ENCODE data around the gene GFOD1. TPM values are rescaled to one million over a fixed set of nuclear protein-coding genes. Genes with fewer than 3 reads are reported as not detected.

The GFOD1 gene, protein sequence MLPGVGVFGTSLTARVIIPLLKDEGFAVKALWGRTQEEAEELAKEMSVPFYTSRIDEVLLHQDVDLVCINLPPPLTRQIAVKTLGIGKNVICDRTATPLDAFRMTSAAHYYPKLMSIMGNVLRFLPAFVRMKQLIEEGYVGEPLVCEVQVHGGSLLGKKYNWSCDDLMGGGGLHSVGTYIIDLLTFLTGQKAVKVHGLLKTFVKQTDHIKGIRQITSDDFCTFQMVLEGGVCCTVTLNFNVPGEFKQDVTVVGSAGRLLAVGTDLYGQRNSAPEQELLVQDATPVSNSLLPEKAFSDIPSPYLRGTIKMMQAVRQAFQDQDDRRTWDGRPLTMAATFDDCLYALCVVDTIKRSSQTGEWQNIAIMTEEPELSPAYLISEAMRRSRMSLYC
- total RNA-seq (2022; extraction: Qiagen RNA extraction; ENCODE audit: low read depth), result 2.0 to 2.7 TPM (median 2.4 TPM) in 5 replicates

DNA sequence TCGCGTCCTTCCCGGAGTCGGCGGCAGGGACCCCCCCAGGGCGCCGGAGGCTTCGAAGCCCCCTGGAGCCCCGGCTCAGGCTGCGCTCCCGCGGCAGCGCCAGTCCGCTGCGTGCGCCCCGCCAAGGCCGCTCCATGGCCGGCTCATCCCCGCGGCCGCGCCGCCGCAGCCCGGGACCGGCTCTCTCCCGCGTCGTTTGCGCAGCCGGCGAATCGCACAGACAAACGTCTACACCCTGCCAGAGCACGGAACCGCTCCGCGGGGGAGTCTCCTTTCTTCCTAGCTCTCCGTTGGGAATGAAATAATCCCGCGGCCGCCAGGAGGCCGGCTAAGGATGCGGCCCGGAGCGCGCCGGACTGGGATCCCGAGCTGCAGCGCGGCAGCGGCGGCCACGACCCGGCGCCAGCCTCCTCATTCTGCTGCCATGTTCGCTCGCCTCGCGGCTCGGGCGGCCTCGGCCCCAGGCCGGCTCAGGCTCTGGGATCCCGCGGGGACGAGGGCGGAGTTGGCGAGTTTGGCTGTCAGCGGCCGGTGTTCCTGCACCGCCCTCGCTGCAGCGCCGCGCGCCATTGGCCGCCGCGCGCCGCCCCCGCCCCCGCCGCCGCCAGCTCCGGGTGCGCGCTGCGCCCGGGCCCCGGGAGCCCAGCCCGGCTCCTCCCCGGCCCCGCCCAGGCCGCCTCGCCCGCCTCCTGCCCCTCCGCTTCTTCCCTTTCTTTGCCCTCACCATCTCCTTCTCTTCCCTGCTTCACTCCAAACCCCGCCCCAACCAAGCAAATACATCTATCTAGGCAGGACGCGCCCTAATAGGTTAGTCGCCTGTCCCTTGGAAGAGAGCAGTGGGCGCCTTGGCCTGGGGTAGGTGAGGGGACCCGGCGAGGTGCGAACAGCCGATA is at the start of gene GFOD1:
Gene GFOD1 (minus strand): TSS at position 479 of the 893 bp plus-strand sequence. CDS start 710 bp downstream, outside the sequence.

DNA sequence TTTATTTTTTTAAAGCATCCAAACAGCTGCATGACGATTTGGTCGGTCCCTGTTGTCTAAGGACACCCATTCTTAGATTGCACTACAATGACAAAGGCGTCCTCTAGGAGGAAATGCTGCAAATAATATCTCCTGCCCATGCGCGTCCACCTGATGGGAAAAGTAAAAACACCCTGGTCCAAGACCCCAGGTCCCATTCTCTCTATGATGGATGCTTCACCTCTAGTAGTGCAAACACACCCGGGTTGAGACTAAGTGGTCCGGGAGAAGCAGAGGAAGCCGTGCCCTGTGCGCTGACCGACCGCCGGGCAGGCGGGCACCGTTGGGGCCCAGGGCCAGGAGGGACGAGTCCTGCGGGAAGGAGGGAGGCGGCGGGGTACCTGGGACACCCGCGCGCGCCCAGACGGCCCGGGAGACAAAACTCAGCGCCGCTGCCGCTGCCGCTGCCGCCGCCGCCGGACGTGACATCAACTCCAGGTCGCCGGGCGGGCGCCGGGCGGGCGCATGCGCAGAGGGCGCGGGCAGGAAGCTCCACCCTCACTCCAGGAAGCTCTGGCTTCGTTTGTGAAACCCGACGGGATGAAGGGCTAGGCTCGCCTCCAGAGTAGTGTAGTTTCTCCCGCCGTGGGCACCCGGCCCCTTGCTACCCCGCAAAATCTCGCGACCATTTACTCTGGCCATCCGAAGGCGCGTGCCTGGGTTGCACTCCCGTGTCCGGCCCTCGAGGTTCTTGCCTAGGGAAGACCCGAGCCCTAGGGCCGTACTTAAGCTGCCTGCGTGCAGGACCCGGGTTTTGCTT is 159.1 kb downstream of the GFOD1 start, which contains the start of gene TBC1D7:
Gene TBC1D7 (minus strand): TSS at position 462 of the 799 bp plus-strand sequence. CDS start 1,639 bp downstream, outside the sequence.

Other genes with a start within 250 kb of the GFOD1 start
- gene TBC1D7, start 159.1 kb downstream of the GFOD1 start, total RNA-seq (2022; extraction: Qiagen RNA extraction; ENCODE audit: low read depth), result 33.3 to 37.0 TPM (median 33.4 TPM) in 5 replicates
- 3.4 to 4.7 TPM (median 4.2 TPM) in 5 replicates for gene SIRT5, start 87.0 kb upstream of the GFOD1 start, total RNA-seq (2022; extraction: Qiagen RNA extraction; ENCODE audit: low read depth)
- gene NOL7, start 127.7 kb upstream of the GFOD1 start, total RNA-seq (2022; extraction: Qiagen RNA extraction; ENCODE audit: low read depth), result 72.5 to 85.9 TPM (median 74.5 TPM) in 5 replicates
- 10.5 to 15.8 TPM (median 13.1 TPM) in 5 replicates for gene RANBP9, start 224.2 kb upstream of the GFOD1 start, total RNA-seq (2022; extraction: Qiagen RNA extraction; ENCODE audit: low read depth)